ENCODE measurements around the gene TULP1. TPM values are rescaled to one million over a fixed set of nuclear protein-coding genes. Genes with fewer than 3 reads are reported as not detected.

TULP1 gene
- total and polyA plus RNA-seq, 2 of the 13 experiments (the other 11 are each of a cell fraction or from before 2014, with no cell fraction given), result not detected

- TF ChIP-seq ZNF609 (CRISPR knock-in tag; IDR thresholded peaks at IDR 0.05; ENCODE audit: borderline replicate concordance) (0 out of 2 replicates have a peak, but pooled peaks have one; percentile 52), ZNF570 (CRISPR knock-in tag; IDR thresholded peaks at IDR 0.05; ENCODE audit: borderline replicate concordance) (no peak), ZSCAN30 (CRISPR knock-in tag; IDR thresholded peaks at IDR 0.05) (no peak), ZNF605 (CRISPR knock-in tag; IDR thresholded peaks at IDR 0.05) (peak; percentile 99), ZNF12 (CRISPR knock-in tag; IDR thresholded peaks at IDR 0.05) (no peak), ZBTB43 (CRISPR knock-in tag; conservative IDR thresholded peaks at IDR 0.05) (0 out of 2 replicates have a peak, but pooled peaks have one; percentile 75), SALL2 (CRISPR knock-in tag; IDR thresholded peaks at IDR 0.05) (no peak; the same call in 1 of the 2 replicates), ZNF354B (CRISPR knock-in tag; IDR thresholded peaks at IDR 0.05) (no peak), ZNF296 (CRISPR knock-in tag; conservative IDR thresholded peaks at IDR 0.05) (peak; percentile 86), FIP1L1 (IDR thresholded peaks at IDR 0.05; ENCODE audit: borderline replicate concordance, insufficient read depth, low read depth, low read length) (no peak), ZNF549 (CRISPR knock-in tag; IDR thresholded peaks at IDR 0.05) (no peak), KDM5A (IDR thresholded peaks at IDR 0.05; ENCODE audit: borderline replicate concordance, low read length) (no peak)
Measured at GRCh38 chr6:35497571-35498421, 14.9 kb downstream of the TULP1 start (continued).
